ENCODE data around the gene RAB17. TPM values are rescaled to one million over a fixed set of nuclear protein-coding genes. Genes with fewer than 3 reads are reported as not detected.

Gene RAB17
- polyA plus RNA-seq, 1 donor (not counting 4 experiments of a cell fraction or from before 2014, with no cell fraction given) = 2.4 TPM

GRCh38 chr2:237617587-237617982 is 27.1 kb upstream of the RAB17 start:
- DNase-seq (ENCODE audit: low read depth, low spot score) = no peak
- dilution Hi-C loops (cut with MboI; ENCODE audit: extremely low pct_ligation_motif_present, low sequenced_read_pairs) = no loop called here
- TF ChIP-seq EZH2 (IDR thresholded peaks at IDR 0.05; ENCODE audit: low read length) = no peak
- TF ChIP-seq CTCF (optimal IDR thresholded peaks at IDR 0.05 in 1 of 3, IDR thresholded peaks at IDR 0.05 in 1 of 3, conservative IDR thresholded peaks at IDR 0.05 in 1 of 3; ENCODE audit: extremely low read depth in 1 of 3, insufficient read depth in 2 of 3, low read length in 3 of 3) = no peak
- H3K4me3 ChIP-seq (ENCODE audit: control insufficient read depth in 2 of 3, extremely low read depth in 1 of 3, insufficient read depth in 2 of 3, low read depth in 1 of 3, low read length in 3 of 3) = no peak overlapping the region
- no peak overlapping the region for H2AFZ ChIP-seq (ENCODE audit: control insufficient read depth, low read length)
- H3K9me3 ChIP-seq (ENCODE audit: control insufficient read depth, low read depth, low read length) = no peaks in the 10 kb centered on the region
- H3K79me2 ChIP-seq (ENCODE audit: control insufficient read depth, insufficient read depth, low read length) = no peaks in the 10 kb centered on the region
- H3K4me2 ChIP-seq (ENCODE audit: control insufficient read depth, extremely low read depth, insufficient read depth, low read depth, low read length) = no peak overlapping the region
- H3K9me1 ChIP-seq (ENCODE audit: control insufficient read depth, extremely low read depth, insufficient read depth, low read length) = no peaks in the 10 kb centered on the region
- H3K9ac ChIP-seq (ENCODE audit: control insufficient read depth, extremely low read depth, insufficient read depth, low read length) = no peak overlapping the region
- H4K20me1 ChIP-seq (ENCODE audit: control insufficient read depth, extremely low read depth, insufficient read depth, low read length) = no peaks in the 10 kb centered on the region
- no peaks in the 10 kb centered on the region for H3K4me1 ChIP-seq (ENCODE audit: control insufficient read depth, extremely low read depth, insufficient read depth, low read length)
- no peaks in the 10 kb centered on the region for H3K36me3 ChIP-seq (ENCODE audit: control insufficient read depth in 2 of 2, extremely low read depth in 1 of 2, insufficient read depth in 2 of 2, low read length in 2 of 2)
- peaks cover 9% of the 10 kb centered on the region for H3K27me3 ChIP-seq (ENCODE audit: control insufficient read depth, extremely low read depth, insufficient read depth, low read length)
- no peak overlapping the region for H3K27ac ChIP-seq (ENCODE audit: control insufficient read depth, insufficient read depth, low read length)
- no peak for FAIRE-seq

GRCh38 chr2:237616734-237617586 is 26.4 kb upstream of the RAB17 start:
- DNase-seq (ENCODE audit: low read depth, low spot score) = no peak
- no peaks in the 10 kb centered on the region for H3K4me1 ChIP-seq (ENCODE audit: control insufficient read depth, extremely low read depth, insufficient read depth, low read length)
- H3K4me2 ChIP-seq (ENCODE audit: control insufficient read depth, extremely low read depth, insufficient read depth, low read depth, low read length) = no peak overlapping the region
- no peaks in the 10 kb centered on the region for H3K9me3 ChIP-seq (ENCODE audit: control insufficient read depth, low read depth, low read length)
- H2AFZ ChIP-seq (ENCODE audit: control insufficient read depth, low read length) = no peak overlapping the region
- TF ChIP-seq EZH2 (IDR thresholded peaks at IDR 0.05; ENCODE audit: low read length) = no peak
- no peak for TF ChIP-seq CTCF (optimal IDR thresholded peaks at IDR 0.05 in 1 of 3, IDR thresholded peaks at IDR 0.05 in 1 of 3, conservative IDR thresholded peaks at IDR 0.05 in 1 of 3; ENCODE audit: extremely low read depth in 1 of 3, insufficient read depth in 2 of 3, low read length in 3 of 3)
- no peaks in the 10 kb centered on the region for H4K20me1 ChIP-seq (ENCODE audit: control insufficient read depth, extremely low read depth, insufficient read depth, low read length)
- H3K27ac ChIP-seq (ENCODE audit: control insufficient read depth, insufficient read depth, low read length) = no peak overlapping the region
- no peaks in the 10 kb centered on the region for H3K9me1 ChIP-seq (ENCODE audit: control insufficient read depth, extremely low read depth, insufficient read depth, low read length)
- H3K79me2 ChIP-seq (ENCODE audit: control insufficient read depth, insufficient read depth, low read length) = no peaks in the 10 kb centered on the region
- H3K27me3 ChIP-seq (ENCODE audit: control insufficient read depth, extremely low read depth, insufficient read depth, low read length) = peaks cover 5% of the 10 kb centered on the region
- no peak for FAIRE-seq
- no peak overlapping the region for H3K4me3 ChIP-seq (ENCODE audit: control insufficient read depth in 2 of 3, extremely low read depth in 1 of 3, insufficient read depth in 2 of 3, low read depth in 1 of 3, low read length in 3 of 3)
- no peaks in the 10 kb centered on the region for H3K36me3 ChIP-seq (ENCODE audit: control insufficient read depth in 2 of 2, extremely low read depth in 1 of 2, insufficient read depth in 2 of 2, low read length in 2 of 2)
- H3K9ac ChIP-seq (ENCODE audit: control insufficient read depth, extremely low read depth, insufficient read depth, low read length) = no peak overlapping the region
- dilution Hi-C loops (cut with MboI; ENCODE audit: extremely low pct_ligation_motif_present, low sequenced_read_pairs) = no loop called here

All from keratinocyte (primary cell).